Mucosa of descending colon (tissue), 3 donors: ENCODE data around the gene FAM117B. TPM values are rescaled to one million over a fixed set of nuclear protein-coding genes. Genes with fewer than 3 reads are reported as not detected.
"Not testable (repeated sequence)": the region's sequence is repeated elsewhere in the genome, so short reads cannot be mapped to it uniquely, and the experiment has no call there.

Experiments used
- ATAC-seq: fragments of 200-7000 bp; cut with Tn5 transposase; one replicate; pipeline ENCODE4 v1.9.1; 2020; ENCODE audit warnings: mild to moderate bottlenecking, moderate library complexity
- DNase-seq, 3 donors: peaks; one replicate each; pipeline ENCODE4 v3.0.0-alpha.2; 2020
- H3K36me3 ChIP-seq: fragments of 200-600 bp; one replicate; pipeline ENCODE4 v1.8.0; 2021; ENCODE audit warnings: low read depth, mild to moderate bottlenecking
- H3K4me1 ChIP-seq: fragments of 200-600 bp; one replicate; pipeline ENCODE4 v1.8.0; 2021; ENCODE audit warnings: low read depth, mild to moderate bottlenecking
- H3K4me3 ChIP-seq: fragments of 200-600 bp; one replicate; pipeline ENCODE4 v1.8.0; 2021; ENCODE audit warnings: mild to moderate bottlenecking
- H3K9me3 ChIP-seq: fragments of 200-600 bp; one replicate; pipeline ENCODE4 v1.8.0; 2021; ENCODE audit warnings: mild to moderate bottlenecking
- intact Hi-C, 2 donors: fragments of 100-400 bp; cut with DNase I in 1 of 2; cut with micrococcal nuclease in 1 of 2; formaldehyde crosslinking; loops; one replicate each; pipeline versions ENCODE4 v1.11.0 to v1.11.1; 2022; cut with DNase I, micrococcal nuclease
- total RNA-seq, 3 donors: library from RNA; stranded (reverse); fragmentation: NEBNext Ultra II Directional in 2 of 3; extraction: Animal tissue kit (Norgen Biotek cat#: 25700) in 2 of 3; gene quantifications; one replicate each; pipeline versions ENCODE4 v1.2.1 to v1.2.4, GENCODE V29; 2021 to 2023
- TF ChIP-seq, protein P1 (sequence below): fragments of 200-600 bp; IDR thresholded peaks from one replicate; pipeline ENCODE4 v1.8.0; 2022; ENCODE audit warnings: antibody characterized with exemption, mild to moderate bottlenecking
- donor health status: DM: no; HTN: no; CAD: no; lungs with moderate emphysema.
- donor health status: DM: no; HTN: no; CAD: no.
- donor health status: DM: no; HTN: yes; CAD: no.

The FAM117B gene
- total RNA-seq, 3 donors from 2014 or later, result 11.5 to 21.7 (median 15.4) TPM

DNA sequence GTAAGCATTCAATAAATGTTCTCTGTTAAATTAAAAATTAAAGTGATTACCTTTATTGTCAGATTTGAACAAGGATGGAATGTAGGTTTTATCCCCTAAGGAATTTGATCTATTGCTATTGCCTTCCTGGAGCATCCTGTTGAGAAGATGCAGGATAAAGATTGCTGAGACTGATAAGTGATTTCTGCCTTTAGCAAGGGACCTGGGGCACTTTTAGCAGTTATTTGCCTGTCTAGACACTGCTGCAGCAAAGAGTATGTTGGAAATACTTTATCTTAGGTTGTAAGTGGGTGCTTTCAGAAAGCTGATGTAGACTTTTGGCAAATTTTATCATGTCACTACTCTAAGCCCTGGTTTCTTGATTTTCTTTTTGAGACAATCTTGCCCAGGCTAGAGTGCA is 69.5 kb downstream of the FAM117B start:
- TF ChIP-seq, protein P1, sequence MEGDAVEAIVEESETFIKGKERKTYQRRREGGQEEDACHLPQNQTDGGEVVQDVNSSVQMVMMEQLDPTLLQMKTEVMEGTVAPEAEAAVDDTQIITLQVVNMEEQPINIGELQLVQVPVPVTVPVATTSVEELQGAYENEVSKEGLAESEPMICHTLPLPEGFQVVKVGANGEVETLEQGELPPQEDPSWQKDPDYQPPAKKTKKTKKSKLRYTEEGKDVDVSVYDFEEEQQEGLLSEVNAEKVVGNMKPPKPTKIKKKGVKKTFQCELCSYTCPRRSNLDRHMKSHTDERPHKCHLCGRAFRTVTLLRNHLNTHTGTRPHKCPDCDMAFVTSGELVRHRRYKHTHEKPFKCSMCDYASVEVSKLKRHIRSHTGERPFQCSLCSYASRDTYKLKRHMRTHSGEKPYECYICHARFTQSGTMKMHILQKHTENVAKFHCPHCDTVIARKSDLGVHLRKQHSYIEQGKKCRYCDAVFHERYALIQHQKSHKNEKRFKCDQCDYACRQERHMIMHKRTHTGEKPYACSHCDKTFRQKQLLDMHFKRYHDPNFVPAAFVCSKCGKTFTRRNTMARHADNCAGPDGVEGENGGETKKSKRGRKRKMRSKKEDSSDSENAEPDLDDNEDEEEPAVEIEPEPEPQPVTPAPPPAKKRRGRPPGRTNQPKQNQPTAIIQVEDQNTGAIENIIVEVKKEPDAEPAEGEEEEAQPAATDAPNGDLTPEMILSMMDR, result no peak
- no peak overlapping the region for H3K4me3 ChIP-seq
- H3K36me3 ChIP-seq, result no peaks in the 10 kb centered on the region
- H3K4me1 ChIP-seq, result no peaks in the 10 kb centered on the region
- ATAC-seq (no peak), DNase-seq (no peak)
- H3K9me3 ChIP-seq, result no peaks in the 10 kb centered on the region
- intact Hi-C loops, result no loop called here

DNA sequence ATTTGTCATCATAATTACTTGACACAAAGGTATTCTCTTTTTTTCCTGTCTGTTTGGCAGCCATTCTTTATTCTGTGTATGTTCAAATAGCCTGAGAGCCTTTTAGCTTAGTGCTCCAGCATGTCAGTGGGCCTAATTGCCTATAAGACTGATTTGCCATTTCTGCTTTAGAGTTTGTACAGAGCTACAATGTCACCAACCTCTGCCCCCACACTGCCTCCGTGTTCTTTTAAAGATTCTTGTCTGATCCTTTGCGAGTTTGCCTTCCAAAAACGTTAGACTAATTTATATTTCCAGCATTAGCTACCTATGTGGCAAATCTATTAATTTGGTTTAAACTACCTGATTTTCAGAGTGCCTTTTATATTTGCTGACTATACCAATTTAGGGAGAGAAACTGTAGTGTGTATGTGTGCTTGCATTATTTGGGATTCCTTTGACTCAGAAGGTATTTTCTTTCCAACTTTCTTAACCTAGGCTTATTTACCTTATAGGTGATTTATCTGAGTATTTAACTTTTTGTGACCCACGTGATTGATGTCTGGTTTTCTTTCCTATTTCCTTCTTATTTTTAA is 70.8 kb downstream of the FAM117B start:
- H3K4me3 ChIP-seq, result no peak overlapping the region
- TF ChIP-seq, protein P1, result no peak
- intact Hi-C loops, result no loop called here
- no peaks in the 10 kb centered on the region for H3K36me3 ChIP-seq
- H3K4me1 ChIP-seq, result no peaks in the 10 kb centered on the region
- H3K9me3 ChIP-seq, result no peaks in the 10 kb centered on the region
- ATAC-seq (no peak), DNase-seq (no peak)

DNA sequence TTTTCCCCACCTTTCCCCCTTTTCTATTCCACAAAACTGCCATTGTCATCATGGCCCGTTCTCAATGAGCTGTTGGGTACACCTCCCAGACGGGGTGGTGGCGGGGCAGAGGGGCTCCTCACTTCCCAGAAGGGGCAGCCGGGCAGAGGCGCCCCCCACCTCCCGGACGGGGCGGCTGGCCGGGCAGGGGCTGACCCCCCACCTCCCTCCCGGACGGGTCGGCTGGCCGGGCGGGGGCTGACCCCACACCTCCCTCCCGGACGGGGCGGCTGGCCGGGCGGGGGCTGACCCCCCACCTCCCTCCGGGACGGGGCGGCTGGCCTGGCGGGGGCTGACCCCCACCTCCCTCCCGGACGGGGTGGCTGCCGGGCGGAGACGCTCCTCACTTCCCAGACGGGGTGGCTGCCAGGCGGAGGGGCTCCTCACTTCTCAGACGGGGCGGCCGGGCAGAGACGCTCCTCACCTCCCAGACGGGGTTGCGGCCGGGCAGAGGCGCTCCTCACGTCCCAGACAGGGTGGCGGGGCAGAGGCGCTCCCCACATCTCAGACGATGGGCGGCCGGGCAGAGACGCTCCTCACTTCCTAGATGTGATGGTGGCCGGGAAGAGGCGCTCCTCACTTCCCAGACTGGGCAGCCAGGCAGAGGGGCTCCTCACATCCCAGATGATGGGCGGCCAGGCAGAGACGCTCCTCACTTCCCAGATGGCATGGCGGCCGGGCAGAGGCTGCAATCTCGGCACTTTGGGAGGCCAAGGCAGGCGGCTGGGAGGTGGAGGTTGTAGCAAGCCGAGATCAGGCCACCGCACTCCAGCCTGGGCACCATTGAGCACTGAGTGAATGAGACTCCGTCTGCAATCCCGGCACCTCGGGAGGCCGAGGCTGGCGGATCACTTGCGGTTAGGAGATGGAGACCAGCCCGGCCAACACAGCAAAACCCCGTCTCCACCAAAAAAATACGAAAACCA is 80.5 kb downstream of the FAM117B start:
- peak in 1 of 3 donors; percentile 29 for DNase-seq
- H3K4me1 ChIP-seq, intact Hi-C loops: not testable (repeated sequence)

DNA sequence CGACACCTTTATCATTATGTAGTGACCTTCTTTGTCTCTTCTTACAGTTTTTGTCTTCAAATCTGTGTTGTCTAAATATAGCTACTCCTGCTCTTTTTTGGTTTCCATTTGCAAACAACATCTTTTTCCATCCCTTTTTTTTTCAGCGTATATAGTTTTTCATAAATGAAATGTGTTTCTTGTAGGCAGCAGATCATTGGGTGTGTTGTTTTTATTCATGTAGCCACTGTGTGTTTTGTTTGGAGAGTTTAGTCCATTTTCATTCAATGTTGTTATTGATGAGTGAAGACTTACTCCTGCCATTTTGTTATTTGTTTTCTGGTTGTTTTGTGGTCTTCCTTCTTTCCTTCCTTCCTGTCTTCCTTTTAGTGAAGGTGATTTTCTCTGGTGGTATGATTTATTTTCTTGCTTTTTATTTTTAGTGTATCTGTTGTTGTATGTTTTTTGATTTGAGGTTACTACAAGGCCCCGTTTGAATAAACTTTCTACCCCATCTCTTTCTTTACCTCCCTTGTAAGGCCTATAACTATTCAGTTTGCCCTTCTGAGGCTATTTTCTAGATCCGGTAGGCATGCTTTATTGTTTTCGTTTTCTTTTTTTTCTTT is 81.4 kb downstream of the FAM117B start:
- no peaks in the 10 kb centered on the region for H3K4me1 ChIP-seq
- no peak for ATAC-seq

More for the DNA sequence above, 80.5 kb downstream of the FAM117B start:
- not testable (repeated sequence) for H3K4me3 ChIP-seq, H3K36me3 ChIP-seq, ATAC-seq
- peaks cover 26% of the 10 kb centered on the region for H3K9me3 ChIP-seq

DNA sequence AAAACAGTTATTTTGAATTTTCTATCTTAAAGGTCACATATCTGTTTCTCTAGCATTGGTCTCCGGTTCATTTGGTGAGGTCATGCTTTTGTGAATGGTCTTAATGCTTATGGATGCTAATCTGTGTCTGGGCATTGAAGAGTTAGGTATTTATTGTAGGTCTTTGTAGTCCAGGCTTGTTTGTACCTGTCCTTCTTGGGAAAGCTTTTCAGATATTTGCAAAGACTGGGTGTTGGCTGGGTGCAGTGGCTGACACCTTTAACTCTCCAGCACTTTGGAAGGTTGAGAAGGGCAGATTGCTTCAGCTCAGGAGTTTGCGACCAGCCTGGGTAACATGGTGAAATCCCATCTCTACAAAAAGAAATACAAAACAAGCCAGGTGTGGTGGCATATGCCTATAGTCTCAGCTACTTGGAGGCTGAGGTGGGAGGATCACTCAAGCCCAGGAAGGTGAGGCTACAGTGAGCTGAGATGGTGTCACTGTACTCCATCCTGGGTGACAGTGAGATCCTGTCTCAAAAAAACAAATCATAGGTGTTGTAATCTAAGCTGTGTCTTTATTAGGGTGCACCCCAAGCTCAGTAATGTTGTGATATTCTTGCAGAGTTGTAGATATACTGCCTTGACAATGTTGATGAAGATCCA is 82.3 kb downstream of the FAM117B start:
- intact Hi-C loops, result no loop called here
- ATAC-seq, result no peak
- DNase-seq, result no peak
- TF ChIP-seq, protein P1, result no peak
- Histone ChIP-seq H3K4me1 (no peaks in the 10 kb centered on the region), H3K36me3 (no peaks in the 10 kb centered on the region), H3K4me3 (no peak overlapping the region), H3K9me3 (peaks cover 21% of the 10 kb centered on the region)

More for the DNA sequence above, 81.4 kb downstream of the FAM117B start:
- H3K9me3 ChIP-seq, result peaks cover 26% of the 10 kb centered on the region
- intact Hi-C loops, result no loop called here
- TF ChIP-seq, protein P1, result no peak
- H3K4me3 ChIP-seq, result no peak overlapping the region
- no peaks in the 10 kb centered on the region for H3K36me3 ChIP-seq
- DNase-seq, result no peak
